ENCODE measurements around the gene HDGF. TPM values are rescaled to one million over a fixed set of nuclear protein-coding genes. Genes with fewer than 3 reads are reported as not detected.

The HDGF gene
- total and polyA plus RNA-seq, 9 of the 15 experiments (the other 6 are each of a cell fraction or from before 2014, with no cell fraction given), result 38.8 to 601 (median 400) TPM

- no peak overlapping the region for H3K9ac ChIP-seq (ENCODE audit: insufficient read depth in 1 of 2, low read depth in 2 of 2, low read length in 2 of 2)
- no peaks in the 10 kb centered on the region for H3K9me1 ChIP-seq (ENCODE audit: control insufficient read depth, insufficient read depth, low read length)
- no peak overlapping the region for H3K27ac ChIP-seq (ENCODE audit: extremely low read depth, low read depth, low read length)
- FAIRE-seq, result no peak
- H4K20me1 ChIP-seq (replicated peaks; ENCODE audit: control insufficient read depth, insufficient read depth, low read length), result no peaks in the 10 kb centered on the region
- ChIA-PET CTCF (ENCODE audit: low intra/inter-chr PET ratio) (no interaction called here), POLR2A (interaction anchor here (0.7 to 1.7 kb wide), 7 partner anchors 9 to 50 kb away, joined by 3 to 8 read pairs (median 4); partner anchors contain the start of genes ISG20L2 and METTL25B)
- no peak for ATAC-seq
- intact Hi-C loops (cut with micrococcal nuclease) (no loop called here), in situ Hi-C loops (cut with MboI) (no loop called here)
- H3K4me1 ChIP-seq (replicated peaks in 1 of 2; ENCODE audit: control insufficient read depth in 2 of 2, insufficient read depth in 2 of 2, low read length in 2 of 2), result peaks cover 5 to 6% of the 10 kb centered on the region in 2 experiments; a peak in 3 of 5 replicates
- peak in 1 of 4 experiments; percentile 9 for DNase-seq (ENCODE audit: extremely low read depth in 1 of 4, low spot score in 3 of 4)
- no TSS peak for BruUV-seq (replicated peaks)
- TF ChIP-seq XRCC4 (IDR thresholded peaks at IDR 0.05; ENCODE audit: extremely low read depth, insufficient read depth, insufficient read length), result no peak
- TF ChIP-seq JUN (IDR thresholded peaks at IDR 0.05; ENCODE audit: borderline replicate concordance, low read depth, low read length), result no peak
- TF ChIP-seq JUN (CRISPR knock-in tag; IDR thresholded peaks at IDR 0.05; ENCODE audit: borderline replicate concordance), result no peak
- TF ChIP-seq RBM17 (IDR thresholded peaks at IDR 0.05; ENCODE audit: borderline replicate concordance, low read depth, low read length), result no peak
- TF ChIP-seq ZNF408 (CRISPR knock-in tag; IDR thresholded peaks at IDR 0.05; ENCODE audit: low read depth), result no peak
- no peak for TF ChIP-seq DMBX1 (CRISPR knock-in tag; IDR thresholded peaks at IDR 0.05; ENCODE audit: borderline replicate concordance)
- no peak for TF ChIP-seq IRF2 (CRISPR knock-in tag; IDR thresholded peaks at IDR 0.05)
- TF ChIP-seq ETV5 (CRISPR knock-in tag; IDR thresholded peaks at IDR 0.05; ENCODE audit: low read depth), result no peak
- no peak for TF ChIP-seq ZKSCAN3 (CRISPR knock-in tag; IDR thresholded peaks at IDR 0.05)
- WGBS (ENCODE audit: insufficient coverage, low coverage, missing lambda C conversion rate), result 41% methylated on average over 8 of the region's 9 CpGs
- H3K9me3 ChIP-seq (replicated peaks; ENCODE audit: control insufficient read depth, insufficient read depth, low read depth, low read length), result no peaks in the 10 kb centered on the region
- no peaks in the 10 kb centered on the region for H3K36me3 ChIP-seq (ENCODE audit: control insufficient read depth, insufficient read depth, low read length)
- no peak overlapping the region for H3K4me2 ChIP-seq (ENCODE audit: insufficient read depth, low read length)
- no peaks in the 10 kb centered on the region for H3K27me3 ChIP-seq (ENCODE audit: control insufficient read depth in 2 of 2, insufficient read depth in 2 of 2, low read length in 2 of 2)
- H2AFZ ChIP-seq (ENCODE audit: low read depth, low read length), result no peak overlapping the region
- no peak overlapping the region for H3K4me3 ChIP-seq
- no peaks in the 10 kb centered on the region for H3K79me2 ChIP-seq (ENCODE audit: control insufficient read depth, insufficient read depth, low read length)
Observed at GRCh38 chr1:156711011-156711817, 40.3 kb downstream of the HDGF start.

All from K562 (cell line).